PFSK-1 (cell line): ENCODE data around the gene KCNK3.

Experiments used
- FOXP2 ChIP-seq: optimal IDR thresholded peaks from 2 replicates; pipeline ENCODE3; 2011; ENCODE audit warnings: borderline replicate concordance, control low read depth, inconsistent platforms; ENCODE audit not compliant: insufficient read depth; ENCODE audit errors: extremely low read length, extremely low read depth
- POLR2AphosphoS5 ChIP-seq: IDR thresholded peaks from 2 replicates; pipeline ENCODE4 v1.6.1; 2012; ENCODE audit warnings: low read depth, mild to moderate bottlenecking, control low read depth, low read length, moderate library complexity
- REST ChIP-seq, 2 experiments: IDR thresholded peaks; 2 replicates each; pipeline versions ENCODE4 v1.6.1 to v1.8.0; 2011 to 2012; ENCODE audit warnings: low read depth in 2 of 2, low read length in 2 of 2, control low read depth in 1 of 2, inconsistent platforms in 1 of 2, mild to moderate bottlenecking in 1 of 2, moderate library complexity in 1 of 2; ENCODE audit not compliant: insufficient read depth in 1 of 2
- SIN3A ChIP-seq: IDR thresholded peaks from 2 replicates; pipeline ENCODE4 v1.6.1; 2012; ENCODE audit warnings: mild to moderate bottlenecking, low read length, moderate library complexity, borderline replicate concordance; ENCODE audit not compliant: insufficient read depth
- TAF1 ChIP-seq: IDR thresholded peaks from 2 replicates; pipeline ENCODE4 v1.6.1; 2012; ENCODE audit warnings: low read length, control low read depth, borderline replicate concordance; ENCODE audit not compliant: insufficient read depth

The KCNK3 gene

GRCh38 chr2:26769089-26769761, 76.7 kb downstream of the KCNK3 start:
- TF ChIP-seq FOXP2 (no peak), SIN3A (0 out of 2 replicates have a peak, but pooled peaks have one; percentile 25), POLR2AphosphoS5 (0 out of 2 replicates have a peak, but pooled peaks have one; percentile 23)

- TF ChIP-seq FOXP2 = no peak
- TF ChIP-seq SIN3A = no peak; the same call in 1 of the 2 replicates
- TF ChIP-seq TAF1 = no peak
These were observed 78.6 kb downstream of the KCNK3 start for GRCh38 chr2:26770986-26771586.

GRCh38 chr2:26772064-26773001, 79.8 kb downstream of the KCNK3 start:
- TF ChIP-seq SIN3A = peak; percentile 36; the same call in 1 of the 2 replicates
- no peak for TF ChIP-seq REST (IDR thresholded peaks at IDR 0.05; ENCODE audit: insufficient read depth in 1 of 2, low read depth in 2 of 2, low read length in 2 of 2)
- TF ChIP-seq FOXP2 = no peak

- TF ChIP-seq SIN3A = no peak
- TF ChIP-seq POLR2AphosphoS5 = no peak
- TF ChIP-seq REST (IDR thresholded peaks at IDR 0.05; ENCODE audit: insufficient read depth in 1 of 2, low read depth in 2 of 2, low read length in 2 of 2) = no peak
These were observed 83.8 kb downstream of the KCNK3 start for GRCh38 chr2:26776195-26776800.

- TF ChIP-seq TAF1 (no peak), FOXP2 (no peak), SIN3A (no peak), POLR2AphosphoS5 (no peak), REST (IDR thresholded peaks at IDR 0.05; ENCODE audit: insufficient read depth in 1 of 2, low read depth in 2 of 2, low read length in 2 of 2) (no peak)
These were observed 85.6 kb downstream of the KCNK3 start for GRCh38 chr2:26778098-26778497.

- TF ChIP-seq REST (IDR thresholded peaks at IDR 0.05; ENCODE audit: insufficient read depth in 1 of 2, low read depth in 2 of 2, low read length in 2 of 2) (no peak), SIN3A (no peak), TAF1 (no peak), POLR2AphosphoS5 (no peak), FOXP2 (no peak)
These were observed 86.0 kb downstream of the KCNK3 start for GRCh38 chr2:26778507-26778906.
